ENCODE results near the gene MACROD2.

The MACROD2 gene

GRCh38 chr20:14838663-14839628 is 843.6 kb downstream of the MACROD2 start:
- no peaks in the 10 kb centered on the region for H3K79me2 ChIP-seq
- TF ChIP-seq CTCF (IDR thresholded peaks at IDR 0.05) = no peak

GRCh38 chr20:14845199-14846160 is 850.2 kb downstream of the MACROD2 start:
- Histone ChIP-seq H3K4me3 (ENCODE audit: low read depth, low read length) (no peak overlapping the region), H3K9me3 (ENCODE audit: control insufficient read depth, low read length) (no peaks in the 10 kb centered on the region), H3K27ac (no peak overlapping the region), H2AFZ (peak overlapping the region; percentile 5), H3K4me2 (ENCODE audit: low read length) (no peak overlapping the region), H3K27me3 (ENCODE audit: control insufficient read depth, insufficient read depth, low read length) (no peaks in the 10 kb centered on the region), H3K36me3 (ENCODE audit: control insufficient read depth, insufficient read depth, low read length) (no peaks in the 10 kb centered on the region), H3K9ac (no peak overlapping the region), H3K79me2 (no peaks in the 10 kb centered on the region), H3K4me1 (peaks cover 15% of the 10 kb centered on the region)
- no peak for TF ChIP-seq CTCF (IDR thresholded peaks at IDR 0.05)

More at GRCh38 chr20:14838663-14839628, 843.6 kb downstream of the MACROD2 start:
- peak overlapping the region; percentile 40 for H3K4me2 ChIP-seq (ENCODE audit: low read length)
- peaks cover 21% of the 10 kb centered on the region for H3K4me1 ChIP-seq
- H3K9me3 ChIP-seq (ENCODE audit: control insufficient read depth, low read length) = no peaks in the 10 kb centered on the region
- peak overlapping the region; percentile 50 for H2AFZ ChIP-seq
- no peaks in the 10 kb centered on the region for H3K36me3 ChIP-seq (ENCODE audit: control insufficient read depth, insufficient read depth, low read length)
- H3K27me3 ChIP-seq (ENCODE audit: control insufficient read depth, insufficient read depth, low read length) = no peaks in the 10 kb centered on the region
- no peak overlapping the region for H3K4me3 ChIP-seq (ENCODE audit: low read depth, low read length)
- H3K27ac ChIP-seq = peak overlapping the region; percentile 70
- no peak overlapping the region for H3K9ac ChIP-seq

- H2AFZ ChIP-seq = peak overlapping the region; percentile 61
- no peak overlapping the region for H3K9ac ChIP-seq
- no peak overlapping the region for H3K4me2 ChIP-seq (ENCODE audit: low read length)
- no peak overlapping the region for H3K4me3 ChIP-seq (ENCODE audit: low read depth, low read length)
- no peaks in the 10 kb centered on the region for H3K9me3 ChIP-seq (ENCODE audit: control insufficient read depth, low read length)
- H3K36me3 ChIP-seq (ENCODE audit: control insufficient read depth, insufficient read depth, low read length) = no peaks in the 10 kb centered on the region
- no peak for TF ChIP-seq CTCF (IDR thresholded peaks at IDR 0.05)
- H3K27me3 ChIP-seq (ENCODE audit: control insufficient read depth, insufficient read depth, low read length) = no peaks in the 10 kb centered on the region
- H3K4me1 ChIP-seq = peaks cover 33% of the 10 kb centered on the region
- H3K79me2 ChIP-seq = no peaks in the 10 kb centered on the region
- no peak overlapping the region for H3K27ac ChIP-seq
Measured at GRCh38 chr20:14848806-14849205, 853.5 kb downstream of the MACROD2 start.

- H3K27ac ChIP-seq = no peak overlapping the region
- TF ChIP-seq CTCF (IDR thresholded peaks at IDR 0.05) = no peak
- H3K79me2 ChIP-seq = no peaks in the 10 kb centered on the region
- H3K4me3 ChIP-seq (ENCODE audit: low read depth, low read length) = no peak overlapping the region
- peaks cover 33% of the 10 kb centered on the region for H3K4me1 ChIP-seq
- no peaks in the 10 kb centered on the region for H3K27me3 ChIP-seq (ENCODE audit: control insufficient read depth, insufficient read depth, low read length)
- H3K36me3 ChIP-seq (ENCODE audit: control insufficient read depth, insufficient read depth, low read length) = no peaks in the 10 kb centered on the region
- no peak overlapping the region for H3K4me2 ChIP-seq (ENCODE audit: low read length)
- H3K9me3 ChIP-seq (ENCODE audit: control insufficient read depth, low read length) = no peaks in the 10 kb centered on the region
- H2AFZ ChIP-seq = peak overlapping the region; percentile 62
- H3K9ac ChIP-seq = no peak overlapping the region
Measured at GRCh38 chr20:14853079-14853478, 857.8 kb downstream of the MACROD2 start.

Measured in parathyroid adenoma (tissue), 2 donors.